ENCODE results near the gene PTK7.

GRCh38 chr6:43101497-43101896 lies 25.4 kb downstream of the PTK7 start:
- TF ChIP-seq ESRRG (CRISPR knock-in tag; IDR thresholded peaks at IDR 0.05) (no peak), ARNTL (CRISPR knock-in tag; IDR thresholded peaks at IDR 0.05; ENCODE audit: borderline replicate concordance, low read depth) (no peak), ZNF8 (CRISPR knock-in tag; IDR thresholded peaks at IDR 0.05) (no peak), ZNF565 (CRISPR knock-in tag; conservative IDR thresholded peaks at IDR 0.05; ENCODE audit: low read depth) (no peak), ZFP3 (CRISPR knock-in tag; IDR thresholded peaks at IDR 0.05) (no peak), GLIS3 (CRISPR knock-in tag; IDR thresholded peaks at IDR 0.05) (no peak), CSRNP3 (CRISPR knock-in tag; IDR thresholded peaks at IDR 0.05) (no peak), ZC3H10 (CRISPR knock-in tag; IDR thresholded peaks at IDR 0.05) (no peak), SNAI2 (CRISPR knock-in tag; IDR thresholded peaks at IDR 0.05) (no peak), RARB (CRISPR knock-in tag; IDR thresholded peaks at IDR 0.05) (no peak)
- TF ChIP-seq, protein P1, sequence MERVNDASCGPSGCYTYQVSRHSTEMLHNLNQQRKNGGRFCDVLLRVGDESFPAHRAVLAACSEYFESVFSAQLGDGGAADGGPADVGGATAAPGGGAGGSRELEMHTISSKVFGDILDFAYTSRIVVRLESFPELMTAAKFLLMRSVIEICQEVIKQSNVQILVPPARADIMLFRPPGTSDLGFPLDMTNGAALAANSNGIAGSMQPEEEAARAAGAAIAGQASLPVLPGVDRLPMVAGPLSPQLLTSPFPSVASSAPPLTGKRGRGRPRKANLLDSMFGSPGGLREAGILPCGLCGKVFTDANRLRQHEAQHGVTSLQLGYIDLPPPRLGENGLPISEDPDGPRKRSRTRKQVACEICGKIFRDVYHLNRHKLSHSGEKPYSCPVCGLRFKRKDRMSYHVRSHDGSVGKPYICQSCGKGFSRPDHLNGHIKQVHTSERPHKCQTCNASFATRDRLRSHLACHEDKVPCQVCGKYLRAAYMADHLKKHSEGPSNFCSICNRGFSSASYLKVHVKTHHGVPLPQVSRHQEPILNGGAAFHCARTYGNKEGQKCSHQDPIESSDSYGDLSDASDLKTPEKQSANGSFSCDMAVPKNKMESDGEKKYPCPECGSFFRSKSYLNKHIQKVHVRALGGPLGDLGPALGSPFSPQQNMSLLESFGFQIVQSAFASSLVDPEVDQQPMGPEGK (CRISPR knock-in tag; IDR thresholded peaks at IDR 0.05; ENCODE audit: borderline replicate concordance), result no peak
- TF ChIP-seq, protein P2, sequence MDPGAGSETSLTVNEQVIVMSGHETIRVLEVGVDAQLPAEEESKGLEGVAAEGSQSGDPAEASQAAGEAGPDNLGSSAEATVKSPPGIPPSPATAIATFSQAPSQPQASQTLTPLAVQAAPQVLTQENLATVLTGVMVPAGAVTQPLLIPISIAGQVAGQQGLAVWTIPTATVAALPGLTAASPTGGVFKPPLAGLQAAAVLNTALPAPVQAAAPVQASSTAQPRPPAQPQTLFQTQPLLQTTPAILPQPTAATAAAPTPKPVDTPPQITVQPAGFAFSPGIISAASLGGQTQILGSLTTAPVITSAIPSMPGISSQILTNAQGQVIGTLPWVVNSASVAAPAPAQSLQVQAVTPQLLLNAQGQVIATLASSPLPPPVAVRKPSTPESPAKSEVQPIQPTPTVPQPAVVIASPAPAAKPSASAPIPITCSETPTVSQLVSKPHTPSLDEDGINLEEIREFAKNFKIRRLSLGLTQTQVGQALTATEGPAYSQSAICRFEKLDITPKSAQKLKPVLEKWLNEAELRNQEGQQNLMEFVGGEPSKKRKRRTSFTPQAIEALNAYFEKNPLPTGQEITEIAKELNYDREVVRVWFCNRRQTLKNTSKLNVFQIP (CRISPR knock-in tag; IDR thresholded peaks at IDR 0.05; ENCODE audit: borderline replicate concordance, low read depth), result no peak
- TF ChIP-seq, protein P3, sequence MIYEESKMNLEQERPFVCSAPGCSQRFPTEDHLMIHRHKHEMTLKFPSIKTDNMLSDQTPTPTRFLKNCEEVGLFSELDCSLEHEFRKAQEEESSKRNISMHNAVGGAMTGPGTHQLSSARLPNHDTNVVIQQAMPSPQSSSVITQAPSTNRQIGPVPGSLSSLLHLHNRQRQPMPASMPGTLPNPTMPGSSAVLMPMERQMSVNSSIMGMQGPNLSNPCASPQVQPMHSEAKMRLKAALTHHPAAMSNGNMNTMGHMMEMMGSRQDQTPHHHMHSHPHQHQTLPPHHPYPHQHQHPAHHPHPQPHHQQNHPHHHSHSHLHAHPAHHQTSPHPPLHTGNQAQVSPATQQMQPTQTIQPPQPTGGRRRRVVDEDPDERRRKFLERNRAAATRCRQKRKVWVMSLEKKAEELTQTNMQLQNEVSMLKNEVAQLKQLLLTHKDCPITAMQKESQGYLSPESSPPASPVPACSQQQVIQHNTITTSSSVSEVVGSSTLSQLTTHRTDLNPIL (CRISPR knock-in tag; IDR thresholded peaks at IDR 0.05; ENCODE audit: low read depth), result no peak

Measured in SK-N-SH treated with all-trans-retinoic acid at 6 μM for 48 hours (cell line).